Measurements from ENCODE around the gene NUTM2E.
"Not testable (repeated sequence)": the region's sequence is repeated elsewhere in the genome, so short reads cannot be mapped to it uniquely, and the experiment has no call there.

- not testable (repeated sequence) for TF ChIP-seq CTCF (IDR thresholded peaks at IDR 0.05 in 2 of 3, conservative IDR thresholded peaks at IDR 0.05 in 1 of 3; ENCODE audit: insufficient read depth in 2 of 3, low read depth in 1 of 3, low read length in 3 of 3); POLR2AphosphoS5 (IDR thresholded peaks at IDR 0.05; ENCODE audit: control insufficient read depth, insufficient read depth, low read depth, low read length); RERE (CRISPR knock-in tag; IDR thresholded peaks at IDR 0.05; ENCODE audit: borderline replicate concordance); KDM5B (IDR thresholded peaks at IDR 0.05; ENCODE audit: insufficient replicate concordance, low read depth, low read length); CREB3L1 (IDR thresholded peaks at IDR 0.05; ENCODE audit: borderline replicate concordance, low read depth)
Observed at GRCh38 chr10:79825587-79826011, 940 bp upstream of the NUTM2E start.

All from K562 (cell line).